AG04450 (cell line): ENCODE results near the gene GPC6. TPM values are rescaled to one million over a fixed set of nuclear protein-coding genes. Genes with fewer than 3 reads are reported as not detected.

Source experiments
- CTCF ChIA-PET: fragments of 300-600, 350-600 bp; formaldehyde crosslinking; extraction: SDS; loops from one replicate; lab custom pipeline; 2022; ENCODE audit warnings: antibody characterized with exemption, inconsistent platforms; lab: Charles Lee
- POLR2A ChIA-PET: fragments of 350-600 bp; formaldehyde crosslinking; extraction: SDS; loops from one replicate; lab custom pipeline; 2021; ENCODE audit warnings: antibody characterized with exemption, inconsistent platforms; lab: Yijun Ruan, JAX
- DNase-seq: peaks from one replicate; pipeline ENCODE4 v3.0.0-alpha.2; 2011; ENCODE audit warnings: low read depth, low spot score
- H3K27ac ChIP-seq: one replicate; pipeline ENCODE4 v1.5.1; 2012; ENCODE audit warnings: low read depth, low read length, control low read depth
- H3K27me3 ChIP-seq: one replicate; pipeline ENCODE4 v1.6.0; 2012; ENCODE audit warnings: low read length; ENCODE audit not compliant: control insufficient read depth, insufficient read depth
- H3K4me3 ChIP-seq: 2 replicates; pipeline ENCODE4 v1.5.1; 2011; ENCODE audit warnings: mild to moderate bottlenecking, low read depth, low read length, control low read depth
- H3K9me3 ChIP-seq: 2 replicates; pipeline ENCODE4 v1.5.1; 2012; ENCODE audit warnings: low read length; ENCODE audit not compliant: control insufficient read depth, insufficient read depth
- polyA plus RNA-seq: library from polyadenylated mRNA; depleted of rRNA; stranded (reverse); fragments of >200 nt; gene quantifications from 2 replicates; pipeline ENCODE4 v1.2.3, GENCODE V29; 2011
- TF ChIP-seq, protein P1 (sequence below): IDR thresholded peaks from 2 replicates; pipeline ENCODE4 v1.5.1; 2011; ENCODE audit warnings: low read depth, low read length, control low read depth, inconsistent platforms

GPC6 gene
- polyA plus RNA-seq, 1 experiment, result 40.4 TPM

GRCh38 chr13:93628136-93628797 lies 401.7 kb downstream of the GPC6 start:
- Histone ChIP-seq H3K27me3 (no peaks in the 10 kb centered on the region), H3K4me3 (no peak overlapping the region), H3K27ac (no peak overlapping the region), H3K9me3 (no peaks in the 10 kb centered on the region)
- TF ChIP-seq, protein P1, sequence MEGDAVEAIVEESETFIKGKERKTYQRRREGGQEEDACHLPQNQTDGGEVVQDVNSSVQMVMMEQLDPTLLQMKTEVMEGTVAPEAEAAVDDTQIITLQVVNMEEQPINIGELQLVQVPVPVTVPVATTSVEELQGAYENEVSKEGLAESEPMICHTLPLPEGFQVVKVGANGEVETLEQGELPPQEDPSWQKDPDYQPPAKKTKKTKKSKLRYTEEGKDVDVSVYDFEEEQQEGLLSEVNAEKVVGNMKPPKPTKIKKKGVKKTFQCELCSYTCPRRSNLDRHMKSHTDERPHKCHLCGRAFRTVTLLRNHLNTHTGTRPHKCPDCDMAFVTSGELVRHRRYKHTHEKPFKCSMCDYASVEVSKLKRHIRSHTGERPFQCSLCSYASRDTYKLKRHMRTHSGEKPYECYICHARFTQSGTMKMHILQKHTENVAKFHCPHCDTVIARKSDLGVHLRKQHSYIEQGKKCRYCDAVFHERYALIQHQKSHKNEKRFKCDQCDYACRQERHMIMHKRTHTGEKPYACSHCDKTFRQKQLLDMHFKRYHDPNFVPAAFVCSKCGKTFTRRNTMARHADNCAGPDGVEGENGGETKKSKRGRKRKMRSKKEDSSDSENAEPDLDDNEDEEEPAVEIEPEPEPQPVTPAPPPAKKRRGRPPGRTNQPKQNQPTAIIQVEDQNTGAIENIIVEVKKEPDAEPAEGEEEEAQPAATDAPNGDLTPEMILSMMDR, result no peak
- POLR2A ChIA-PET, result no interaction called here
- DNase-seq, result no peak
- CTCF ChIA-PET, result no interaction called here

DNA sequence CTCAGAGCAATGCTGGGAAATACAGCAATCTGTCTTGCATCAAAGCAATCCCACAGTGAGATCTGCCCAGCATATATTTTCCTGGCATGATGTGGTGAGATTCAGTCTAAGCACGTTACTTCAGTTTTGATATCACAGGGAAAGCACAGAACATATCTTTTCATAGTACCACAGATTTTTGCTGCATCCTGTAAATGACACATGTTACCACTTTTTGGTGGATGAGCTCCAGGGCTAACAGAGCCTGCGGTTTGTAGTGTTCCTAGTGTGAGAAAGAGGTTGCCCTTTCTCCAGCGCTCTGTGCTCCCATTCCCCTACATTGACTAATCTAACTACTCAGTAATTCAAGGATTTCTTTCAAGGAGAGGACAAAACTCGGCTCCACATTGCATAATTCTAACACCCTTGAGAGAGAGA lies 409.0 kb downstream of the GPC6 start:
- DNase-seq, result no peak
- ChIA-PET POLR2A (interaction anchor here (0.6 kb wide), 1 partner anchor 8 kb away, joined by 5 read pairs; no protein-coding TSS in a partner anchor), CTCF (interaction anchor here (1.0 kb wide), 1 partner anchor 11 kb away, joined by 3 read pairs; no protein-coding TSS in a partner anchor)
- no peak overlapping the region for H3K4me3 ChIP-seq
- TF ChIP-seq, protein P1, result no peak
- no peaks in the 10 kb centered on the region for H3K9me3 ChIP-seq
- H3K27ac ChIP-seq, result no peak overlapping the region
- H3K27me3 ChIP-seq, result no peaks in the 10 kb centered on the region

- CTCF ChIA-PET, result no interaction called here
- H3K4me3 ChIP-seq, result no peak overlapping the region
- H3K9me3 ChIP-seq, result no peaks in the 10 kb centered on the region
- no peak overlapping the region for H3K27ac ChIP-seq
- TF ChIP-seq, protein P1, result no peak
- no peak for DNase-seq
- POLR2A ChIA-PET, result no interaction called here
- H3K27me3 ChIP-seq, result no peaks in the 10 kb centered on the region
Observed at GRCh38 chr13:93637852-93638251, 411.2 kb downstream of the GPC6 start.

DNA sequence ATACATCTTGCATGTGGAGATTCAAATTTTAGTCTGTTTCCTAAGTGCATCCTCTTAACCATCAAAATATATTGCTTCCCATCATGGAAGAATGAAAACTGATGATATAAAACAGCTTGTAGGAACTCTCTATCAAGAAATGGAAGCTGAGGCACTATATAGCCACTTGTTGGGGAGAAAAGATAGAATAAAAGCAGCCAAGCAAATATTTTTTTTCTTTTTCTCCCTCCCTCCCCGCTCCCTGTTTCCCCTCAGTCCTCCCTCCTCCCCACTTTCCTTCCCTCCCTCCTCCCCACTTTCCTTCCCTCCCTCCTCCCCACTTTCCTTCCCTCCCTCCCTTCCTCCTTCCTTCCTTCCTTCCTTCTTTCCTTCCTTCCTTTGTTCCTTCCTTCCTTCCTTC lies 413.8 kb downstream of the GPC6 start:
- DNase-seq, result no peak
- ChIA-PET POLR2A (no interaction called here), CTCF (no interaction called here)
- Histone ChIP-seq H3K9me3 (no peaks in the 10 kb centered on the region), H3K4me3 (no peak overlapping the region), H3K27me3 (no peaks in the 10 kb centered on the region), H3K27ac (no peak overlapping the region)
- TF ChIP-seq, protein P1, result no peak

DNA sequence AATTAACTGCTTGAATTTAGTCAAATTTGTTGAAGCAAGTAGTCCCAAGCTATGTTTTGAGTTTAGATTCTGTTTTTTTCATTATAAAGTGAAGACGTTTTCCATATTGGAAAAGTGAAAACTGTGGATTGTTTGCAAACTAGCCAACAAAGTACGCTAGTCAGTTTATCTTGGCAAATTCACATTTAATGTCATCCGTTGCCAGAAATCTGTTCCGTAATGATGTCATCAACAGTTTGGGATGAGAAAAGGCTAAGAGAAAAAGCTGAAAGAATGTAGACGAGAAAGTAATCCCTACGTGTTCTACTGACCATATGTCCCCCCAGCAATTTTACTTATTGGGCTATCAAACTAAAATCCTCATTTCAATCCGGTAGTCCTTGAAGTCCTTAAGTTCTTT lies 419.6 kb downstream of the GPC6 start:
- TF ChIP-seq, protein P1, result no peak
- H3K9me3 ChIP-seq, result no peaks in the 10 kb centered on the region
- no peak overlapping the region for H3K27ac ChIP-seq
- ChIA-PET CTCF (no interaction called here), POLR2A (interaction anchor here (0.6 kb wide), 1 partner anchor 1015 kb away, joined by 4 read pairs; no protein-coding TSS in a partner anchor)
- H3K27me3 ChIP-seq, result no peaks in the 10 kb centered on the region
- no peak for DNase-seq
- H3K4me3 ChIP-seq, result no peak overlapping the region
